GM23338 (cell line): ENCODE results near the gene RNLS. TPM values are rescaled to one million over a fixed set of nuclear protein-coding genes. Genes with fewer than 3 reads are reported as not detected.

Experiments
- ATAC-seq: fragments of 200-7000 bp; cut with Tn5 transposase; 3 replicates; pipeline ENCODE4 v1.9.1; 2020
- DNase-seq: peaks from one replicate; pipeline ENCODE4 v3.0.0-alpha.2; 2015; ENCODE audit warnings: low spot score
- H2AFZ ChIP-seq: fragments of 200-600 bp; sonication (generic); 2 replicates; pipeline ENCODE4 v1.8.0; 2016; ENCODE audit warnings: antibody characterized with exemption, mild to moderate bottlenecking, moderate library complexity
- H3F3A ChIP-seq: fragments of 200-600 bp; sonication (generic); replicated peaks from 2 replicates; pipeline ENCODE4 v1.8.0; 2017; ENCODE audit warnings: antibody characterized with exemption, mixed run types, low read depth
- H3K27ac ChIP-seq: fragments of 200-600 bp; sonication (generic); 2 replicates; pipeline ENCODE4 v1.6.1; 2016; ENCODE audit warnings: low read depth
- H3K27me3 ChIP-seq: fragments of 200-600 bp; sonication (generic); 2 replicates; pipeline ENCODE4 v1.8.0; 2016; ENCODE audit warnings: mild to moderate bottlenecking, mixed run types, moderate library complexity; ENCODE audit not compliant: insufficient read depth
- H3K36me3 ChIP-seq: fragments of 200-600 bp; sonication (generic); 2 replicates; pipeline ENCODE4 v1.8.0; 2016; ENCODE audit warnings: mild to moderate bottlenecking; ENCODE audit not compliant: insufficient read depth
- H3K4me1 ChIP-seq: fragments of 200-600 bp; sonication (generic); 2 replicates; pipeline ENCODE4 v1.8.0; 2016; ENCODE audit warnings: mild to moderate bottlenecking, moderate library complexity; ENCODE audit not compliant: insufficient read depth
- H3K4me2 ChIP-seq: fragments of 200-600 bp; sonication (generic); 2 replicates; pipeline ENCODE4 v1.7.1; 2017; ENCODE audit warnings: mixed run types
- H3K4me3 ChIP-seq: fragments of 200-600 bp; sonication (generic); 2 replicates; pipeline ENCODE4 v1.6.1; 2016; ENCODE audit warnings: mixed run types
- H3K79me2 ChIP-seq: fragments of 200-600 bp; sonication (generic); replicated peaks from 2 replicates; pipeline ENCODE4 v1.8.0; 2017; ENCODE audit warnings: mild to moderate bottlenecking; ENCODE audit not compliant: insufficient read depth
- H3K9me2 ChIP-seq: fragments of 200-600 bp; sonication (generic); 2 replicates; pipeline ENCODE4 v1.8.0; 2017; ENCODE audit not compliant: insufficient read depth
- H4K20me1 ChIP-seq: fragments of 200-600 bp; sonication (generic); replicated peaks from 2 replicates; pipeline ENCODE4 v1.8.0; 2017; ENCODE audit warnings: mild to moderate bottlenecking; ENCODE audit not compliant: insufficient read depth
- H3K27ac Mint-ChIP-seq: 2 replicates; pipeline ENCODE4 v1.8.0; 2020; ENCODE audit warnings: inconsistent platforms, mild to moderate bottlenecking, moderate library complexity, mixed read lengths
- H3K27me3 Mint-ChIP-seq: 3 replicates; pipeline ENCODE4 v1.8.0; 2022; ENCODE audit warnings: low read depth, mild to moderate bottlenecking, moderate library complexity, mixed read lengths, inconsistent platforms; ENCODE audit not compliant: insufficient read depth, poor library complexity
- H3K36me3 Mint-ChIP-seq: 3 replicates; pipeline ENCODE4 v1.8.0; 2021; ENCODE audit warnings: low read depth, mild to moderate bottlenecking, inconsistent platforms, moderate library complexity, mixed read lengths
- H3K4me1 Mint-ChIP-seq: 3 replicates; pipeline ENCODE4 v1.8.0; 2020; ENCODE audit warnings: mild to moderate bottlenecking, inconsistent platforms, mixed read lengths
- H3K4me3 Mint-ChIP-seq: 3 replicates; pipeline ENCODE4 v1.8.0; 2021; ENCODE audit warnings: moderate library complexity, mild to moderate bottlenecking, inconsistent platforms, mixed read lengths
- H3K9me3 Mint-ChIP-seq: 3 replicates; pipeline ENCODE4 v1.8.0; 2020; ENCODE audit warnings: moderate library complexity, mild to moderate bottlenecking, inconsistent platforms, mixed read lengths
- CREB1 ChIP-seq: fragments of 250-450 bp; sonication (Bioruptor Pico); IDR thresholded peaks from 2 replicates; pipeline ENCODE4 v1.5.0; 2020; ENCODE audit warnings: low read depth, mild to moderate bottlenecking, moderate library complexity
- EZH2 ChIP-seq: fragments of 200-600 bp; sonication (generic); IDR thresholded peaks from one replicate; pipeline ENCODE4 v1.8.0; 2017; ENCODE audit warnings: antibody characterized with exemption, mild to moderate bottlenecking, low read depth; ENCODE audit not compliant: unreplicated experiment
- EZH2phosphoT487 ChIP-seq: fragments of 200-600 bp; sonication (generic); IDR thresholded peaks from one replicate; pipeline ENCODE4 v1.8.1; 2018; ENCODE audit warnings: antibody characterized with exemption; ENCODE audit not compliant: unreplicated experiment
- JUNB ChIP-seq: IDR thresholded peaks from one replicate; pipeline ENCODE4 v1.6.1; 2016; ENCODE audit warnings: antibody characterized with exemption; ENCODE audit not compliant: unreplicated experiment
- NANOG ChIP-seq: IDR thresholded peaks from 2 replicates; pipeline ENCODE4 v1.6.1; 2016; ENCODE audit warnings: antibody characterized with exemption, borderline replicate concordance
- POLR2AphosphoS5 ChIP-seq: IDR thresholded peaks from 2 replicates; pipeline ENCODE4 v1.6.1; 2016; ENCODE audit warnings: antibody characterized with exemption, low read depth
- STAT1 ChIP-seq: IDR thresholded peaks from one replicate; pipeline ENCODE4 v1.6.1; 2016; ENCODE audit warnings: antibody characterized with exemption; ENCODE audit not compliant: unreplicated experiment
- ZNF114 ChIP-seq: fragments of 250-450 bp; sonication (Bioruptor Pico); IDR thresholded peaks from 2 replicates; pipeline ENCODE4 v1.5.0; 2020; ENCODE audit warnings: mild to moderate bottlenecking, moderate library complexity
- ZNF331 ChIP-seq: fragments of 250-450 bp; sonication (Bioruptor Pico); IDR thresholded peaks from 2 replicates; pipeline ENCODE4 v1.5.0; 2020; ENCODE audit warnings: low read depth, mild to moderate bottlenecking, moderate library complexity
- polyA plus RNA-seq: library from polyadenylated mRNA; unstranded; fragments of >200 nt; fragmentation: Nextera tagmentation; extraction: Ambion mirVana; gene quantifications from 2 replicates; pipeline ENCODE4 v1.2.1, GENCODE V29; 2016
- total RNA-seq: library from RNA; depleted of rRNA; stranded (reverse); fragments of >200 nt; shearing (Covaris generic); gene quantifications from 2 replicates; pipeline ENCODE4 v1.2.3, GENCODE V29; 2014
- TF ChIP-seq, protein P1 (sequence below): fragments of 250-450 bp; sonication (Bioruptor Pico); IDR thresholded peaks from 2 replicates; pipeline ENCODE4 v1.5.0; 2020; ENCODE audit warnings: mild to moderate bottlenecking, moderate library complexity
- TF ChIP-seq, protein P2 (sequence below), 2 experiments: fragments of 200-600 bp in 1 of 2; sonication (generic) in 1 of 2; conservative IDR thresholded peaks; 2 replicates each; pipeline versions ENCODE4 v1.5.1 to v1.6.1; 2016 to 2017; ENCODE audit warnings: antibody characterized with exemption in 2 of 2, low read depth in 2 of 2, mild to moderate bottlenecking in 2 of 2, moderate library complexity in 1 of 2
- TF ChIP-seq, protein P3 (sequence below): IDR thresholded peaks from one replicate; pipeline ENCODE4 v1.6.1; 2018; ENCODE audit warnings: antibody characterized with exemption; ENCODE audit not compliant: unreplicated experiment
- TF ChIP-seq, protein P4 (sequence below): IDR thresholded peaks from 2 replicates; pipeline ENCODE4 v1.6.1; 2016; ENCODE audit warnings: antibody characterized with exemption

RNLS gene
- total and polyA plus RNA-seq, 2 experiments from 2014 or later, result 8.8 to 15.2 TPM

DNA sequence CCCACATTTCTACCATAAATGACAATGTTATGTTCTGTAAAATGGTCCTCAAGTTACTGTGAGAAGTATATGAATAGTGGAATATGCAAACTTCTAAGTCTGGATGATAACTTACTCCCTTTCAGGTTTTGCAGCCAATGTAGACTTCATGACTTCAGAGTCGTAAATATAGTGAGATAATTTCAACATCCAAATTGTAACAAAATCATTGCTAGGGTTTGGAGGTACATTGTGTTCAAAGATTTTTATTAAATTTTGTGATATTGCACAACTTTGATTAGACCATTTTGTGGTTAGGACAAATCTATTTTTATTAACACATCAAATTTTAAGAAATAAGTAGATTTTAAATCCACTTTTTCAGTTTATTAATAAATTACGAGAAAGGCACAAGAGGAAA is 270.3 kb downstream of the RNLS start:
- Mint-ChIP-seq H3K4me3 (no peak overlapping the region), H3K27ac (no peak overlapping the region)

More for the DNA sequence above, 270.3 kb downstream of the RNLS start:
- Mint-ChIP-seq H3K4me1 (peaks cover 2% of the 10 kb centered on the region; the same call in 1 of the 3 replicates), H3K9me3 (no peaks in the 10 kb centered on the region), H3K27me3 (no peaks in the 10 kb centered on the region), H3K36me3 (no peaks in the 10 kb centered on the region)
- ATAC-seq (no peak), DNase-seq (no peak)
- Histone ChIP-seq H3K27me3 (no peaks in the 10 kb centered on the region), H4K20me1 (no peaks in the 10 kb centered on the region), H3K4me1 (no peaks in the 10 kb centered on the region), H3K79me2 (no peaks in the 10 kb centered on the region), H3K4me2 (no peak overlapping the region), H3K9me2 (no peaks in the 10 kb centered on the region), H3K27ac (no peak overlapping the region), H2AFZ (no peak overlapping the region), H3F3A (no peaks in the 10 kb centered on the region), H3K36me3 (no peaks in the 10 kb centered on the region), H3K4me3 (no peak overlapping the region)
- TF ChIP-seq, protein P1, sequence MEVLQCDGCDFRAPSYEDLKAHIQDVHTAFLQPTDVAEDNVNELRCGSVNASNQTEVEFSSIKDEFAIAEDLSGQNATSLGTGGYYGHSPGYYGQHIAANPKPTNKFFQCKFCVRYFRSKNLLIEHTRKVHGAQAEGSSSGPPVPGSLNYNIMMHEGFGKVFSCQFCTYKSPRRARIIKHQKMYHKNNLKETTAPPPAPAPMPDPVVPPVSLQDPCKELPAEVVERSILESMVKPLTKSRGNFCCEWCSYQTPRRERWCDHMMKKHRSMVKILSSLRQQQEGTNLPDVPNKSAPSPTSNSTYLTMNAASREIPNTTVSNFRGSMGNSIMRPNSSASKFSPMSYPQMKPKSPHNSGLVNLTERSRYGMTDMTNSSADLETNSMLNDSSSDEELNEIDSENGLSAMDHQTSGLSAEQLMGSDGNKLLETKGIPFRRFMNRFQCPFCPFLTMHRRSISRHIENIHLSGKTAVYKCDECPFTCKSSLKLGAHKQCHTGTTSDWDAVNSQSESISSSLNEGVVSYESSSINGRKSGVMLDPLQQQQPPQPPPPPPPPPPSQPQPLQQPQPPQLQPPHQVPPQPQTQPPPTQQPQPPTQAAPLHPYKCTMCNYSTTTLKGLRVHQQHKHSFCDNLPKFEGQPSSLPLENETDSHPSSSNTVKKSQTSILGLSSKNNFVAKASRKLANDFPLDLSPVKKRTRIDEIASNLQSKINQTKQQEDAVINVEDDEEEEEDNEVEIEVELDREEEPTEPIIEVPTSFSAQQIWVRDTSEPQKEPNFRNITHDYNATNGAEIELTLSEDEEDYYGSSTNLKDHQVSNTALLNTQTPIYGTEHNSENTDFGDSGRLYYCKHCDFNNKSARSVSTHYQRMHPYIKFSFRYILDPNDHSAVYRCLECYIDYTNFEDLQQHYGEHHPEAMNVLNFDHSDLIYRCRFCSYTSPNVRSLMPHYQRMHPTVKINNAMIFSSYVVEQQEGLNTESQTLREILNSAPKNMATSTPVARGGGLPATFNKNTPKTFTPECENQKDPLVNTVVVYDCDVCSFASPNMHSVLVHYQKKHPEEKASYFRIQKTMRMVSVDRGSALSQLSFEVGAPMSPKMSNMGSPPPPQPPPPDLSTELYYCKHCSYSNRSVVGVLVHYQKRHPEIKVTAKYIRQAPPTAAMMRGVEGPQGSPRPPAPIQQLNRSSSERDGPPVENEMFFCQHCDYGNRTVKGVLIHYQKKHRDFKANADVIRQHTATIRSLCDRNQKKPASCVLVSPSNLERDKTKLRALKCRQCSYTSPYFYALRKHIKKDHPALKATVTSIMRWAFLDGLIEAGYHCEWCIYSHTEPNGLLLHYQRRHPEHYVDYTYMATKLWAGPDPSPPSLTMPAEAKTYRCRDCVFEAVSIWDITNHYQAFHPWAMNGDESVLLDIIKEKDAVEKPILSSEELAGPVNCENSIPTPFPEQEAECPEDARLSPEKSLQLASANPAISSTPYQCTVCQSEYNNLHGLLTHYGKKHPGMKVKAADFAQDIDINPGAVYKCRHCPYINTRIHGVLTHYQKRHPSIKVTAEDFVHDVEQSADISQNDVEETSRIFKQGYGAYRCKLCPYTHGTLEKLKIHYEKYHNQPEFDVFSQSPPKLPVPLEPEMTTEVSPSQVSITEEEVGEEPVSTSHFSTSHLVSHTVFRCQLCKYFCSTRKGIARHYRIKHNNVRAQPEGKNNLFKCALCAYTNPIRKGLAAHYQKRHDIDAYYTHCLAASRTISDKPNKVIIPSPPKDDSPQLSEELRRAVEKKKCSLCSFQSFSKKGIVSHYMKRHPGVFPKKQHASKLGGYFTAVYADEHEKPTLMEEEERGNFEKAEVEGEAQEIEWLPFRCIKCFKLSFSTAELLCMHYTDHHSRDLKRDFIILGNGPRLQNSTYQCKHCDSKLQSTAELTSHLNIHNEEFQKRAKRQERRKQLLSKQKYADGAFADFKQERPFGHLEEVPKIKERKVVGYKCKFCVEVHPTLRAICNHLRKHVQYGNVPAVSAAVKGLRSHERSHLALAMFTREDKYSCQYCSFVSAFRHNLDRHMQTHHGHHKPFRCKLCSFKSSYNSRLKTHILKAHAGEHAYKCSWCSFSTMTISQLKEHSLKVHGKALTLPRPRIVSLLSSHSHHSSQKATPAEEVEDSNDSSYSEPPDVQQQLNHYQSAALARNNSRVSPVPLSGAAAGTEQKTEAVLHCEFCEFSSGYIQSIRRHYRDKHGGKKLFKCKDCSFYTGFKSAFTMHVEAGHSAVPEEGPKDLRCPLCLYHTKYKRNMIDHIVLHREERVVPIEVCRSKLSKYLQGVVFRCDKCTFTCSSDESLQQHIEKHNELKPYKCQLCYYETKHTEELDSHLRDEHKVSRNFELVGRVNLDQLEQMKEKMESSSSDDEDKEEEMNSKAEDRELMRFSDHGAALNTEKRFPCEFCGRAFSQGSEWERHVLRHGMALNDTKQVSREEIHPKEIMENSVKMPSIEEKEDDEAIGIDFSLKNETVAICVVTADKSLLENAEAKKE (CRISPR knock-in tag), result no peak
- TF ChIP-seq, protein P2, sequence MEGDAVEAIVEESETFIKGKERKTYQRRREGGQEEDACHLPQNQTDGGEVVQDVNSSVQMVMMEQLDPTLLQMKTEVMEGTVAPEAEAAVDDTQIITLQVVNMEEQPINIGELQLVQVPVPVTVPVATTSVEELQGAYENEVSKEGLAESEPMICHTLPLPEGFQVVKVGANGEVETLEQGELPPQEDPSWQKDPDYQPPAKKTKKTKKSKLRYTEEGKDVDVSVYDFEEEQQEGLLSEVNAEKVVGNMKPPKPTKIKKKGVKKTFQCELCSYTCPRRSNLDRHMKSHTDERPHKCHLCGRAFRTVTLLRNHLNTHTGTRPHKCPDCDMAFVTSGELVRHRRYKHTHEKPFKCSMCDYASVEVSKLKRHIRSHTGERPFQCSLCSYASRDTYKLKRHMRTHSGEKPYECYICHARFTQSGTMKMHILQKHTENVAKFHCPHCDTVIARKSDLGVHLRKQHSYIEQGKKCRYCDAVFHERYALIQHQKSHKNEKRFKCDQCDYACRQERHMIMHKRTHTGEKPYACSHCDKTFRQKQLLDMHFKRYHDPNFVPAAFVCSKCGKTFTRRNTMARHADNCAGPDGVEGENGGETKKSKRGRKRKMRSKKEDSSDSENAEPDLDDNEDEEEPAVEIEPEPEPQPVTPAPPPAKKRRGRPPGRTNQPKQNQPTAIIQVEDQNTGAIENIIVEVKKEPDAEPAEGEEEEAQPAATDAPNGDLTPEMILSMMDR (conservative IDR thresholded peaks at IDR 0.05; ENCODE audit: low read depth in 2 of 2), result no peak
- TF ChIP-seq POLR2AphosphoS5 (no peak), NANOG (no peak), EZH2phosphoT487 (no peak), ZNF331 (CRISPR knock-in tag) (no peak), STAT1 (no peak), EZH2 (no peak), ZNF114 (CRISPR knock-in tag) (no peak), CREB1 (CRISPR knock-in tag) (no peak), JUNB (no peak)
- TF ChIP-seq, protein P3, sequence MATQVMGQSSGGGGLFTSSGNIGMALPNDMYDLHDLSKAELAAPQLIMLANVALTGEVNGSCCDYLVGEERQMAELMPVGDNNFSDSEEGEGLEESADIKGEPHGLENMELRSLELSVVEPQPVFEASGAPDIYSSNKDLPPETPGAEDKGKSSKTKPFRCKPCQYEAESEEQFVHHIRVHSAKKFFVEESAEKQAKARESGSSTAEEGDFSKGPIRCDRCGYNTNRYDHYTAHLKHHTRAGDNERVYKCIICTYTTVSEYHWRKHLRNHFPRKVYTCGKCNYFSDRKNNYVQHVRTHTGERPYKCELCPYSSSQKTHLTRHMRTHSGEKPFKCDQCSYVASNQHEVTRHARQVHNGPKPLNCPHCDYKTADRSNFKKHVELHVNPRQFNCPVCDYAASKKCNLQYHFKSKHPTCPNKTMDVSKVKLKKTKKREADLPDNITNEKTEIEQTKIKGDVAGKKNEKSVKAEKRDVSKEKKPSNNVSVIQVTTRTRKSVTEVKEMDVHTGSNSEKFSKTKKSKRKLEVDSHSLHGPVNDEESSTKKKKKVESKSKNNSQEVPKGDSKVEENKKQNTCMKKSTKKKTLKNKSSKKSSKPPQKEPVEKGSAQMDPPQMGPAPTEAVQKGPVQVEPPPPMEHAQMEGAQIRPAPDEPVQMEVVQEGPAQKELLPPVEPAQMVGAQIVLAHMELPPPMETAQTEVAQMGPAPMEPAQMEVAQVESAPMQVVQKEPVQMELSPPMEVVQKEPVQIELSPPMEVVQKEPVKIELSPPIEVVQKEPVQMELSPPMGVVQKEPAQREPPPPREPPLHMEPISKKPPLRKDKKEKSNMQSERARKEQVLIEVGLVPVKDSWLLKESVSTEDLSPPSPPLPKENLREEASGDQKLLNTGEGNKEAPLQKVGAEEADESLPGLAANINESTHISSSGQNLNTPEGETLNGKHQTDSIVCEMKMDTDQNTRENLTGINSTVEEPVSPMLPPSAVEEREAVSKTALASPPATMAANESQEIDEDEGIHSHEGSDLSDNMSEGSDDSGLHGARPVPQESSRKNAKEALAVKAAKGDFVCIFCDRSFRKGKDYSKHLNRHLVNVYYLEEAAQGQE, result no peak
- TF ChIP-seq, protein P4, sequence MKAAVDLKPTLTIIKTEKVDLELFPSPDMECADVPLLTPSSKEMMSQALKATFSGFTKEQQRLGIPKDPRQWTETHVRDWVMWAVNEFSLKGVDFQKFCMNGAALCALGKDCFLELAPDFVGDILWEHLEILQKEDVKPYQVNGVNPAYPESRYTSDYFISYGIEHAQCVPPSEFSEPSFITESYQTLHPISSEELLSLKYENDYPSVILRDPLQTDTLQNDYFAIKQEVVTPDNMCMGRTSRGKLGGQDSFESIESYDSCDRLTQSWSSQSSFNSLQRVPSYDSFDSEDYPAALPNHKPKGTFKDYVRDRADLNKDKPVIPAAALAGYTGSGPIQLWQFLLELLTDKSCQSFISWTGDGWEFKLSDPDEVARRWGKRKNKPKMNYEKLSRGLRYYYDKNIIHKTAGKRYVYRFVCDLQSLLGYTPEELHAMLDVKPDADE, result no peak
